Ovary (tissue), 3 donors: ENCODE measurements around the gene FOXI2.

Experiments used
- CTCF ChIP-seq, 3 donors: fragments of 450-650 bp in 2 of 3; fragments of 200-600 bp in 1 of 3; IDR thresholded peaks; one replicate each; pipeline versions ENCODE4 v1.5.1 to v1.8.0; 2016 to 2022; ENCODE audit warnings: antibody characterized with exemption in 3 of 3, mild to moderate bottlenecking in 1 of 3
- EP300 ChIP-seq: sonication (generic); formaldehyde crosslinking; IDR thresholded peaks from one replicate; pipeline ENCODE4 v1.6.1; 2017; ENCODE audit warnings: antibody characterized with exemption
- POLR2A ChIP-seq: fragments of 450-650 bp; IDR thresholded peaks from one replicate; pipeline ENCODE4 v1.6.1; 2017; ENCODE audit warnings: antibody characterized with exemption, mild to moderate bottlenecking, moderate library complexity
- donor health status: DM: no; HTN: no; CAD: no.

- TF ChIP-seq CTCF (IDR thresholded peaks at IDR 0.05) (no peak), POLR2A (no peak), EP300 (no peak)
Measured at GRCh38 chr10:127690176-127690835, 46.7 kb upstream of the FOXI2 start.
